GM21529 (cell line): ENCODE data around the gene DCAF15.
"Not testable (repeated sequence)": the region's sequence is repeated elsewhere in the genome, so short reads cannot be mapped to it uniquely, and the experiment has no call there.

ENCODE experiments used
- ATAC-seq: cut with Tn5 transposase; IDR thresholded peaks from one replicate; pipeline ENCODE4 v1.9.1; 2021; ENCODE audit not compliant: unreplicated experiment

DCAF15 gene

DNA sequence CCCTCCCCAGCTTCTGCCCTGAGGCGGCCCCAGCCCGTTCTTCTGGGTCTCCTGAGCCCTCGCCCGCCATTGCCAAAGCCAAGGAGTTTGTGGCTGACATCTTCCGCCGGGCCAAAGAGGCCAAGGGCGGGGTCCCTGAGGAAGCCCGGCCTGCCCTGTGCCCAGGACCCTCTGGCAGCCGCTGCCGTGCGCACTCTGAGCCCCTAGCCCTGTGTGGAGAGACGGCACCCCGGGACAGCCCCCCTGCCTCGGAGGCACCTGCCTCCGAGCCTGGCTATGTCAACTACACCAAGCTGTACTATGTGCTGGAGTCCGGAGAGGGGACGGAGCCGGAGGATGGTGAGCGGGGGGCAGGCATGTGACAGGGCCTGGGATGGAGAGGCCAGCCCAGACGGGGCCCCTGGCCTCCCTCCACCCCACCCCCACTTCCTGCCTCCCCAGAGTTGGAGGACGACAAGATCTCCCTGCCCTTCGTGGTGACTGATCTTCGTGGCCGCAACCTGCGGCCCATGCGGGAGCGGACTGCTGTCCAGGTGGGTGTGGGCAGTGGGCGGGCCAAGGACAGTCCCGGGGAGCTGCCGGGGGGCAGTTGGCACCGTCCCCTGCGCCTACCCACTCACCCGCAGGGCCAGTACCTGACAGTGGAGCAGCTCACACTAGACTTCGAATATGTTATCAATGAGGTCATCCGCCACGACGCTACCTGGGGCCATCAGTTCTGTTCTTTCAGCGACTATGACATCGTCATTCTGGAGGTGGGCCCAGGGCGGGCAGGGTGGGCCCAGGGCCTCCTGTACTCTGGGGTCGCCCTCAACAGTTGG lies 7.0 kb downstream of the DCAF15 start:
- no peak for ATAC-seq

DNA sequence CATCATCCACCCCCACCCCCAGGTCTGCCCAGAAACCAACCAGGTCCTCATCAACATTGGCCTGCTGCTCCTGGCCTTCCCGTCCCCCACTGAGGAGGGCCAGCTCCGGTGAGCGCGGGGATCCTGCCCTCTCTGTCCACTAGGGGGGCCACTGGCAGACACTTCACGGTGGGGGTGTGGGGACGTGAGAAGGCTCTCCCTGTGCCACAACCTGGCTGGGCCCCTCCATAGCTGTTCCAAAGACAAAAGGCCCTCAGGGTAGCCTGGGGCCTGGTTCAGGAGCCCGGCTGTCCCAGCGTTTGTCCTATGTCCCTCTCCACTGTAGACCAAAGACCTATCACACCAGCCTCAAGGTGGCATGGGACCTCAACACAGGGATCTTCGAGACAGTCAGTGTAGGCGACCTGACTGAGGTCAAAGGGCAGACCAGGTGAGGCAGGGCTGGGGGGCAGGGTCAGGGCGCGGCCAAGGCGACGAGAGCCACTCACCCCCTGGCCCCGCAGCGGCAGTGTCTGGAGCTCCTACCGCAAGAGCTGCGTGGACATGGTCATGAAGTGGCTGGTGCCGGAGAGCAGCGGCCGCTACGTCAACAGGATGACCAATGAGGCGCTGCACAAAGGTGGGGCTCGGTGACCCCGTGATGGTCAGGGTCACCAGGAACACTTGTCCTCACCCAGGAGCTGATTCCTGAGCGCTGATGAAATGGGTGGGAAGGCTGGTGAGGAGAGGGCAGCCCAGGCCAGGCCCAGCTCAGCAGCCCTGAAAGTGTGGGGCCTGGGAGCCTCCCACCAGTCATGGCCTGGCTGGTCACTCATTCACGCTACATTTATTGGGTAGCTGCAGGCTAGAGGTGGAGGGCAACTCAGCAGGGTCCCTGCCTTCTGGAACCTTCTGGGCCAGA lies 7.9 kb downstream of the DCAF15 start:
- ATAC-seq = no peak

DNA sequence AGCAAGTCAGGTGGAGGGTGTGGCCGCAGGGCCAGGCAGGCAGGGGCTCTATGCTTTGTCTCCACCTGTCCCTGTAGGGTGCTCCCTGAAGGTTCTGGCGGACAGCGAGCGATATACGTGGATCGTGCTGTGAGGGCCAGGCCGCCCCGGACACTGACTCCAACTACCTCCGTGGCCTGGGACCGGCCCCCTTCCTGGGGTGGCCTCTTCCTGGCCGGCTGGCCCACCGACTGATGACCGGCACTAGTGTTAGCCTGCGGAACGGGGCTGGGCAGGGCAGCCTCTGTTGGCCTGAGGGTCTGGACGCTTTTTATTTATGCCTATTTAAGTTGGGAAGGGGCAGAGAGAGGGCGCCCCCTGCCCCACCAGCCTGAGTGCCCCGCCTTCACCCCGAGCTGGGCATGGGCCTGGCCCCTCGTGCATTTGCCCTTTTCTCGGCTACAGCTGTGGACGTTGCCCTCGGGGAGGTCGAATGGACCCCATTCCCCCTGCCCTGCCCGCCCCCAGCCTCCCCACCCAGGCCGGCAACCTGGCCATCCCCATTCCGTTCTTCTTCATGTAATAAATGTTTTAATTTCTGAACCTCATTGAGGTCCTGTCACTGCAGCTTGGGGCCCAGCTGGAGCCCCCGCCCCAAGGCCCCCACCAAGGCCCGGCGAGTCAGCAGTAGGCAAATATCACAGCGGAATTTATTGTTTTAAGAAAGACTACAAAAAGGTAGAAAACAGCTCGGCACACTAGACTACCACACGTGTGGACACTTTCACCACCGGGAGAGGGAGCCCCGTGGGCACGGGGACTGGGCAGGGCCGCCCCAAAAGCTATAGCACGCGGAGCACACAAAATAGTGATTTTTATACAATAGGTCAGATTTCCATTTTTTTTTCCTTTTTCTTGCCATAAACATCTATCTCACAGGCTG lies 8.8 kb downstream of the DCAF15 start:
- ATAC-seq = no peak

- ATAC-seq = no peak
These were observed 9.8 kb downstream of the DCAF15 start for GRCh38 chr19:13961826-13962698.

DNA sequence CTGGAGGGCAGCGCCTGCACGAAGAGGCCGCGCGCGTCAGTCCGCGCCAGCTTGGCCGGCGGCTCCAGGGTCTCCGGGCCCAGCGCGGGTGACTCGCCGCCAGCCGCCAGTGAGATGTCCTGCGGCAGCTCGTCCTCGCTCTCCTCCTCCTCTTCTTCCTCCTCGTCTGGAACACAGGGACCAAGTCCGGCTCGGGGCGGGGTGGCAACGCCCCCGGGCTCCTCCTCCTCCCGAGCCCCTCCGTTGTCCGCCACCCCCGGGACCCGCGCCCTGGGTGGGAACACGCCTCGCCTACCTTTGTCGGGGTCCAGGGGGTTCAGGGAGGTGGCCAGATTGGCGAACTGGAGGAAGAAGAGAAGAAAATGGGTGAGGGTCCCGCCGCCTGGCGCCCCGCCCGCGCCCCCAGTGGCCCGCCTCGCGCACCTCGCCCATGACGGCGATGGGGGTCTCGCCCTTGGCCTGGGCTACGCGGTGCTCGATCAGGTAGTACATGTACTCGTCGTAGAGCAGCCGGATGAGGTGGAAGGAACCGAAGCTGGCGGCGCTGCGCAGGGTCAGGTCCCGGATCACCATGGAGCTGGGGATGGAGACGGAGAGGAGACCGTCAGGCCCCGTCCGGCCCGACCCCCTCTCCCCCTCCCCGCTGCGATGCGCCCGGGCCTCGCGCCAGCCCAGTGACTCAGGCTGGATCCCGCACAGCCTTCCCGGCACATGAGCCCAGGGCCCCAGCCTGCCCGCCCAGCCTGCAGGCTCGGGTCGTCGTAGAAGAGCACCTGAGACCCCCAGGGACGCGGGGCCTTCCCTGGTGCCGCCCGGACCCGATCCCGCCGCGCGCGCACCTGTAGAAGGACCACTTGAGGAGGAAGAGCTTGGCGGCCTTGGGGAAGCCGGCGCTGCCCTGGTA lies 10.6 kb downstream of the DCAF15 start:
- no peak for ATAC-seq

DNA sequence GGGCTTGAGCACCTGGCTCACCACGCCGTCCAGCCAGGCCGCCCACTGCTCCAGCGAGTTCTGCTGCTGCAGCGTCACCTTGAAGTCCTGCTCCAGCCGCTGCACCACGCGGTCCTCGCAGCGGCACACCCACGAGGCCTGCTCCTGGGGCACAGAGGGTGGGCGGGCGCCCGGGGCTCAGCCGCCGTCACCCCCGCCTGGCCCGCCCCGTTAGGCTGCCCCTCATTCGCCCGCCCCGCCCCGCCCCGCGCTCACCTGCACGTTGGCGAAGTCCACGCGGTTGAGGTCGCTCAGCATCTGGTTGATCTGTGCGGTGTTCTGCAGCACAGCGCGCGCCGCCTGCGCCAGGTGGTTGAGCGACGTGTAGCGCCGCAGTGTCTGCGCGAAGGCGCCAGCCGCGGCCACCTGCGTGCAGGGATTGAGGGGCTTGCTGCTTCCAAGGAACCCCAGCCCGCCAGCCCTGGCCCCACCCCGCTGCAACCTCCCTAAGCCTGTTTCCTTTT lies 11.3 kb downstream of the DCAF15 start:
- no peak for ATAC-seq

DNA sequence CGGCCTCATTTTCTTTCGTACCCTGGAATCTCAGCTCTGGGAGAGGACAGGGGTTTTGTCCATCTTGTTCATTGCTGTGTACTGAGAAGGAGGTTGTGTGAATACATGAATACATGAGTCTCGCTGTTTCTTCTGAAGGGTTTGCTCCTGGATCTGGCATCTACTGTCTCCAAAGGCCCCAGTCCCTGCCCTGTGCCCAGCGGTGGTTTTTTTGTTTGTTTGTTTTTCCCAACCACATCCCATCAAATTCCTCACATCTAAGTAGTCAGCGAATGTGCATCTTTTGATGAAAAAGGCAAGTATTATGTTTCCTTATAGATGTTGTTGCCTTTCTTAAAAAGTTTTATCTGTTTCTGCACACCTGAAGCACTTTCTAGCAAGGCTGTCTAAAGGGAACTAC lies 12.5 kb downstream of the DCAF15 start:
- ATAC-seq = no peak

GRCh38 chr19:13965377-13965896 lies 13.1 kb downstream of the DCAF15 start:
- ATAC-seq = no peak

GRCh38 chr19:13965926-13966683 lies 13.8 kb downstream of the DCAF15 start:
- ATAC-seq = no peak

DNA sequence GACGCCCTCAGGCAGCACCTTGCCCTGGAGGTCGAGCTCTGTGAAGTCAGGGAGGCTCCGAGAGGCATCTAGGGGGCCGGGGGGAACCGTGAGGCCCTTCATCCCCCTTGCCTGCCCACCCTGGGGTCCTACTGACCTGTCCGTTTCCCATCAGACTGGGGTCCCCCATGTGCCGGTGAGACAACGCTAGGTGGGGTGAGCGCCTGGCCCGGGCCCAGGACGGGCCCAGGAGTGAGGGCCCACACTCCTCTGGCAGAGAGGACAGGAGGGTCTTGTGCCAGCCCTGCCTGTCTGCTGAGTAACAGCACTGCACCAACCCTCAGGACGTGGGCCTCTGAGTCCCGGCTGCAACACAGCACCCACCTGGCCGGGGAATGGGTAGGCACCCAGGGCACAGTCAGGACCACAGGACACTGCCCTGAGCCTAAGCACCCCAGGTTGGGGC lies 14.4 kb downstream of the DCAF15 start:
- no peak for ATAC-seq

GRCh38 chr19:13967206-13967605 lies 14.9 kb downstream of the DCAF15 start:
- not testable (repeated sequence) for ATAC-seq

DNA sequence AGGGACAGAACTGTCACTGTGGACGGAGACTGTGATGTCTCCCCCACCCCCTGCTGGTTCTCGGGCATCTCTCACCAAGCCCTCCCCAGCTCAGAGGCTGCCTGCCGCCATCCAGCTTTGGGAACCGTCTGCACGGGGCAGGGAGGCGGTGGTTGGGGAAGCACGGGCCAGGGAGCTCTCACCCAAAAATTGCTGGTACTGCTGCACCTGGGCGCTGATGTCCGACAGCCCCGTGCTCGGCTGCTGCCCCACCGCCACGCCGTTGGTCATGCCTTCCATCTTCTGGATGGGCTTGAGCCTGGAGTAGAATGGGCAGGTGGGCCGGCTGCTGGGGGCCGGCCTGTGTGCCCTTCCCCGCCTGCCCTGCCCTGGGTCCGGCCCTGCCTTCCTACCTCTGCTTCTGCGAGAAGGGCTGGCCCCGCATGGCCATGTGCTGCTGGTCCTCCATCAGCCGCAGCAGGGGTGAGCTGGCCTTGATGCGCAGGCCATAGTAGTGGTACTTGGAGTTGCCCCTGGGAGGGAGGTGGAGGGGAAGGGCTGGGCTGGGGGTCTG lies 16.1 kb downstream of the DCAF15 start:
- no peak for ATAC-seq

GRCh38 chr19:13968999-13969398 lies 16.7 kb downstream of the DCAF15 start:
- no peak for ATAC-seq

DNA sequence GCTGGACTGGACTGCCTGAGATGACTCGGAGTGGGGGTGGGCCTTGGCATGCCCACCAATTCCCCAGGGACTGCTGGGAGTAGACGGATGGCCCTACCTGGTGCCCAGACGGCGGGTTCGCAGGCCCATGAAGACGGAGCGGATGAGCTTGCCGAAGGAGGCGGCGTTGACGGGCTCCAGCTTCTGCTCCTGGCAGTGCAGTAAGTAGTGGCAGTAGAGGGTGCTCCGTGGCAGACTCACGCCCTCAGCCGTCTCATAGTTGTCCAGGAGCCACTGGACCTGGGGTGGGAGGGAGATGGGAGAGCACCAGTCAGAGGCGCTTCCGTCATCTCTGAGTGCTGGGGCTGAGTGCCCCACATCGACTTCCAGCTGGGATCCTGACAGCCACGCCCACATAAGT lies 17.6 kb downstream of the DCAF15 start:
- ATAC-seq = no peak

DNA sequence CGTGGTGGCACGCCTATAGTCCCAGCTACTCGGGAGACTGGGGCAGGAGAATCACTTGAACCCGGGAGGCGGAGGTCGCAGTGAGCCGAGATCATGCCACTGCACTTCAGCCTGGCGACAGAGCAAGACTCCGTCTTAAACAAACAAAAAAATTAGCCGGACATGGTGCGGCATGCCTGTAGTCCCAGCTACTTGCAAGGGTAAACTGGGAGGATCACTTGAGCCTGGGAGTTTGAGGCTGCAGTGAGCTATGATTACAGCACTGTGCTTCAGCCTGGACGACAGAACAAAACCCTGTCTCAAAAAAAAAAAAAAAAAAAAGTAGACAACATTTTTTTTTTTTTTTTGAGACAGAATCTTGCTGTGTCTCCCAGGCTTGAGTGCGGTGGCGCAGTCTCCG lies 19.6 kb downstream of the DCAF15 start:
- not testable (repeated sequence) for ATAC-seq

DNA sequence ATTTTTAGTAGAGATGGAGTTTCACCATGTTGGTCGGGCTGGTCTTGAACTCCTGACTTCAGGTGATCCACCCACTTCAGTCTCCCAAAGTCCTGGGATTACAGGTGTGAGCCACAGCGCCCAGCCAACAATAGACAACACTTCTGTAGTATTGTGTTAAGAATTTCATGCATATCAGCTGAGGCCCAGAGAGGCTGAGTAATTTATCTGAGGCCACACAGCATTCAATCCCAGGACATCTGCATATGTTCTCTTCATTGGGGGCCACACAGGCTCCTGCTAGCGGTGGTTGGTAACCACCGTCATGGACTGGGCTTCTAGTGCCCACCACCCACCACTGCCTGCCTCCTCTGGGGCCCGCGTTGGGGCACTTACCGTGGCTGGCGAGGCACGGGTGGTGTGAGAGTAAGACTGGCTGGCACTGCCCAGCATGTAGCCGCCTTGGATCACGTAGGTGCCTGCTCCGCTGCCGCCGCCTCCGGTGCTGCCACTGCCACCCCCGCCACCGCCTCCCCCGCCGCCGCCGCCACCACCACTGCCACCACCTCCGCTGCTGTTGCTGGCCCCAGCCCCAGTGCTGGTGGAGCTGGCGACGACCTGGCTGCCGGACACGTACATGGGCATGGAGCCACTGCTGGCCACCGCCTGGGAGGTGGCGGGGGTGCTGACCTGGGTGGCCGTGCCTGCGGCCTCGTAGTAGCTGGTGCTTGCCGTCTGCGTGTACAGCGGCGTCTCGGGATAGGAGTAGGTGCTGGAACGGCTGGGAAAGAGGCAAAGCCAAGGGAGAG lies 20.3 kb downstream of the DCAF15 start:
- ATAC-seq = no peak

DNA sequence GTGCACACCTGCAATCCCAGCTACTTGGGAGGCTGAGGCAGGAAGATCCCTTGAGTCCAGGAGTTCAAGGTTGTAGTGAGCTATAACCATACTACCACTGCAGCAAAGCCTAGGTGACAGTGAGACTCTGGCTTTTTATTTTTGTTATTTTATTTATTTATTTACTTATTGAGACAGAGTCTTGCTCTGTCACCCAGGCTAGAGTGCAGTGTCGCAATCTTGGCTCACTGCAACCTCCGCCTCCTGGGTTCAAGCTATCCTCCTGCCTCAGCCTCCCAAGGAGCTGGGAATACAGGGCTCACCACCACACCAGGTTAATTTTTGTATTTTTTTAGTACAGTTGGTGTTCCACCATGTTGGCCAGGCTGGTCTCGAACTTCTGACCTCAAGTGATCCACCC lies 21.2 kb downstream of the DCAF15 start:
- ATAC-seq = not testable (repeated sequence)
